PC-9 (cell line): ENCODE data around the gene NFIA. TPM values are rescaled to one million over a fixed set of nuclear protein-coding genes. Genes with fewer than 3 reads are reported as not detected.

Experiments used
- BruUV-seq: library from RNA; stranded (reverse); fragments of 400-500 nt; replicated peaks from 2 replicates; lab custom pipeline; 2021; lab: Mats Ljungman, UMichigan
- CTCF ChIA-PET: fragments of 300-600 bp; sonication (Branson Sonifier 250); formaldehyde crosslinking; loops from one replicate; lab custom pipeline; 2022; ENCODE audit warnings: antibody characterized with exemption; lab: Charles Lee
- POLR2A ChIA-PET: fragments of 300-600 bp; sonication (Branson Sonifier 250); formaldehyde crosslinking; loops from one replicate; lab custom pipeline; 2022; ENCODE audit warnings: antibody characterized with exemption; ENCODE audit not compliant: unreplicated experiment; lab: Charles Lee
- DNase-seq, 2 experiments: peaks; one replicate each; pipeline versions ENCODE4 v3.0.0 to v3.0.0-alpha.2; 2015 to 2022; ENCODE audit warnings: mixed read lengths in 1 of 2
- H2AFZ ChIP-seq: fragments of 200-600 bp; sonication (generic); 2 replicates; pipeline ENCODE4 v1.8.1; 2017; ENCODE audit warnings: antibody characterized with exemption
- H3F3A ChIP-seq: fragments of 200-600 bp; sonication (generic); 2 replicates; pipeline ENCODE4 v1.8.1; 2017; ENCODE audit warnings: antibody characterized with exemption, mild to moderate bottlenecking, low read depth; ENCODE audit not compliant: insufficient read depth
- H3K27ac ChIP-seq: fragments of 200-600 bp; sonication (generic); 2 replicates; pipeline ENCODE4 v1.6.1; 2016; ENCODE audit warnings: mixed run types
- H3K27me3 ChIP-seq: fragments of 200-600 bp; sonication (generic); 2 replicates; pipeline ENCODE4 v1.6.1; 2016; ENCODE audit warnings: low read depth, mixed run types; ENCODE audit not compliant: insufficient read depth
- H3K36me3 ChIP-seq: fragments of 200-600 bp; sonication (generic); 2 replicates; pipeline ENCODE4 v1.6.1; 2016; ENCODE audit warnings: low read depth, mixed run types
- H3K4me1 ChIP-seq: fragments of 200-600 bp; sonication (generic); replicated peaks from 2 replicates; pipeline ENCODE4 v1.6.1; 2016; ENCODE audit warnings: mixed run types; ENCODE audit not compliant: insufficient read depth
- H3K4me2 ChIP-seq: fragments of 200-600 bp; sonication (generic); 2 replicates; pipeline ENCODE4 v1.6.1; 2017; ENCODE audit warnings: mixed run types
- H3K4me3 ChIP-seq: fragments of 200-600 bp; sonication (generic); 2 replicates; pipeline ENCODE4 v1.6.1; 2016; ENCODE audit warnings: mixed run types
- H3K79me2 ChIP-seq: fragments of 200-600 bp; sonication (generic); 2 replicates; pipeline ENCODE4 v1.6.1; 2017; ENCODE audit warnings: low read depth, mixed run types
- H3K9me2 ChIP-seq: fragments of 200-600 bp; sonication (generic); 2 replicates; pipeline ENCODE4 v1.8.1; 2017; ENCODE audit warnings: mild to moderate bottlenecking; ENCODE audit not compliant: insufficient read depth
- H3K9me3 ChIP-seq: fragments of 200-600 bp; sonication (generic); 2 replicates; pipeline ENCODE4 v1.8.1; 2016; ENCODE audit warnings: low read depth; ENCODE audit not compliant: insufficient read depth
- H4K20me1 ChIP-seq: fragments of 200-600 bp; sonication (generic); 2 replicates; pipeline ENCODE4 v1.8.1; 2017; ENCODE audit not compliant: insufficient read depth
- EZH2 ChIP-seq: fragments of 200-600 bp; sonication (generic); IDR thresholded peaks from 2 replicates; pipeline ENCODE4 v1.8.0; 2017; ENCODE audit warnings: antibody characterized with exemption, low read depth
- intact Hi-C: fragments of 100-400 bp; cut with micrococcal nuclease; formaldehyde crosslinking; loops from one replicate; pipeline ENCODE4 v1.10.0; 2022; ENCODE audit not compliant: unreplicated experiment
- total RNA-seq: library from RNA; stranded (reverse); gene quantifications from 2 replicates; pipeline ENCODE4 v1.2.3, GENCODE V29; 2021
- TF ChIP-seq, protein P1 (sequence below): fragments of 200-600 bp; sonication (generic); conservative IDR thresholded peaks from 2 replicates; pipeline ENCODE4 v1.6.1; 2017; ENCODE audit warnings: mixed run types, antibody characterized with exemption, mild to moderate bottlenecking, moderate library complexity

Gene NFIA
- total RNA-seq, 1 experiment from 2014 or later, result 26.7 TPM

- Histone ChIP-seq H3F3A (no peaks in the 10 kb centered on the region; the same call in 1 of the 2 replicates), H3K4me1 (peaks cover 5% of the 10 kb centered on the region; the same call in 1 of the 2 replicates), H3K36me3 (0 out of 2 replicates have a peak, but pooled peaks cover 5% of the 10 kb centered on the region), H3K4me2 (no peak overlapping the region), H4K20me1 (0 out of 2 replicates have a peak, but pooled peaks cover 4% of the 10 kb centered on the region), H2AFZ (no peak overlapping the region), H3K9me2 (no peaks in the 10 kb centered on the region), H3K4me3 (no peak overlapping the region), H3K79me2 (peaks cover 49% of the 10 kb centered on the region), H3K9me3 (no peaks in the 10 kb centered on the region), H3K27me3 (no peaks in the 10 kb centered on the region), H3K27ac (no peak overlapping the region)
- ChIA-PET CTCF (no interaction called here), POLR2A (no interaction called here)
- BruUV-seq, result no TSS peak
- DNase-seq, result no peak
- no peak for TF ChIP-seq EZH2
- TF ChIP-seq, protein P1, sequence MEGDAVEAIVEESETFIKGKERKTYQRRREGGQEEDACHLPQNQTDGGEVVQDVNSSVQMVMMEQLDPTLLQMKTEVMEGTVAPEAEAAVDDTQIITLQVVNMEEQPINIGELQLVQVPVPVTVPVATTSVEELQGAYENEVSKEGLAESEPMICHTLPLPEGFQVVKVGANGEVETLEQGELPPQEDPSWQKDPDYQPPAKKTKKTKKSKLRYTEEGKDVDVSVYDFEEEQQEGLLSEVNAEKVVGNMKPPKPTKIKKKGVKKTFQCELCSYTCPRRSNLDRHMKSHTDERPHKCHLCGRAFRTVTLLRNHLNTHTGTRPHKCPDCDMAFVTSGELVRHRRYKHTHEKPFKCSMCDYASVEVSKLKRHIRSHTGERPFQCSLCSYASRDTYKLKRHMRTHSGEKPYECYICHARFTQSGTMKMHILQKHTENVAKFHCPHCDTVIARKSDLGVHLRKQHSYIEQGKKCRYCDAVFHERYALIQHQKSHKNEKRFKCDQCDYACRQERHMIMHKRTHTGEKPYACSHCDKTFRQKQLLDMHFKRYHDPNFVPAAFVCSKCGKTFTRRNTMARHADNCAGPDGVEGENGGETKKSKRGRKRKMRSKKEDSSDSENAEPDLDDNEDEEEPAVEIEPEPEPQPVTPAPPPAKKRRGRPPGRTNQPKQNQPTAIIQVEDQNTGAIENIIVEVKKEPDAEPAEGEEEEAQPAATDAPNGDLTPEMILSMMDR, result no peak
- intact Hi-C loops, result no loop called here
These were observed 19.2 kb downstream of the NFIA start for GRCh38 chr1:61101536-61101935.

DNA sequence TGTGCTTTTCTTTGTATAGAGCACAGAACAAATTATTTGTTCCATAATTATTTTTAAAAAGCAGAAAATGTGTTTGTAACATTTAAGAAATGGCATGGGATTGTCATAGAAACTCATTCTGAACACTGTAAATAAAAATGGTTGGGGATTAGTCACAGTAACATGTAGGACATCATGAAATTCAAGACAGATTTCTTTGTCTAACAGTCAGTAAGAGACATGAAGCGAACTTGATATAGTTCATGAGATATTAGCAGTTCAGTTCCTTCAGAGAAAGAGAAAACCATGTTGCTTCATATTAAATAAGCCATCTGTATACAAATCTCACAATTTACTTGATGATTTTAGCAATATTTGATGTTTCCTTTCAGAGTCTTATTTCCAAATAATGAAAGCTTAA is 19.7 kb downstream of the NFIA start:
- BruUV-seq, result no TSS peak
- H3K27ac ChIP-seq, result no peak overlapping the region

DNA sequence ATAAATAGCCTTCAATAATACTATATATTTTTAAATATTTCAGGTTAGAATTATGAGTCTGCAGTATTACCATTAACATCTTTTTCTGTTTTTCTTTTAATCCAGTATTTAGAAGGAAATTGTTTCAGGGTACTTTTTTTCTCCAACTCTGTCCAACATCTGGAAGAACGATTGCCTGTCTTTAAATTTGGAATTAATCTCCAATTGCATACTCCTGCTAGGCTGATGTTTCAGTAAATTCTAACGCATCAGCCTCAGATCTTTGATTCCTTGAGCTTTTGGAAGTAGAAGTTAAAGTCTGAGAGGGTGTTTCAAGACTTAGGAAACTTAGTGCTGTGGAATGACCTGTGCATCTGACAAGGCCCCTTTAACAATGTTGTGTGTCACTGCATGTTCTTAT is 20.3 kb downstream of the NFIA start:
- peaks cover 49% of the 10 kb centered on the region; the same call in 1 of the 2 replicates for H3K79me2 ChIP-seq
- CTCF ChIA-PET, result no interaction called here
- H3K9me3 ChIP-seq, result no peaks in the 10 kb centered on the region
- H4K20me1 ChIP-seq, result 0 out of 2 replicates have a peak, but pooled peaks cover 4% of the 10 kb centered on the region
- 0 out of 2 replicates have a peak, but pooled peaks cover 7% of the 10 kb centered on the region for H3K36me3 ChIP-seq
- no peak overlapping the region for H2AFZ ChIP-seq
- intact Hi-C loops, result no loop called here
- TF ChIP-seq, protein P1, result no peak
- no peak for TF ChIP-seq EZH2
- H3K9me2 ChIP-seq, result no peaks in the 10 kb centered on the region
- BruUV-seq, result no TSS peak
- H3F3A ChIP-seq, result no peaks in the 10 kb centered on the region; the same call in 1 of the 2 replicates
- no peak overlapping the region for H3K4me3 ChIP-seq
- DNase-seq, result no peak
- H3K4me1 ChIP-seq, result no peaks in the 10 kb centered on the region
- no peak overlapping the region for H3K27ac ChIP-seq
- H3K4me2 ChIP-seq, result no peak overlapping the region
- H3K27me3 ChIP-seq, result no peaks in the 10 kb centered on the region
- POLR2A ChIA-PET, result no interaction called here

More for the DNA sequence above, 19.7 kb downstream of the NFIA start:
- H3K79me2 ChIP-seq, result peaks cover 47% of the 10 kb centered on the region
- intact Hi-C loops, result no loop called here
- no peak overlapping the region for H3K4me3 ChIP-seq
- H2AFZ ChIP-seq, result no peak overlapping the region
- ChIA-PET CTCF (no interaction called here), POLR2A (no interaction called here)
- H4K20me1 ChIP-seq, result 0 out of 2 replicates have a peak, but pooled peaks cover 4% of the 10 kb centered on the region
- 0 out of 2 replicates have a peak, but pooled peaks cover 5% of the 10 kb centered on the region for H3K36me3 ChIP-seq
- H3K27me3 ChIP-seq, result no peaks in the 10 kb centered on the region
- DNase-seq, result no peak
- no peaks in the 10 kb centered on the region for H3K9me3 ChIP-seq
- H3K4me1 ChIP-seq, result peaks cover 4% of the 10 kb centered on the region; the same call in 1 of the 2 replicates
- H3K9me2 ChIP-seq, result no peaks in the 10 kb centered on the region
- H3K4me2 ChIP-seq, result no peak overlapping the region
- no peaks in the 10 kb centered on the region; the same call in 1 of the 2 replicates for H3F3A ChIP-seq
- no peak for TF ChIP-seq EZH2
- TF ChIP-seq, protein P1, result no peak
